Stomach (tissue), 9 donors: ENCODE results near the gene ZNF385D. TPM values are rescaled to one million over a fixed set of nuclear protein-coding genes. Genes with fewer than 3 reads are reported as not detected.

ENCODE experiments used
- DNase-seq, 2 donors: peaks; one replicate each; pipeline versions ENCODE4 v3.0.0 to v3.0.0-alpha.2; 2013 to 2019
- H3K27ac ChIP-seq, 5 donors: fragments of 200-600 bp in 4 of 5; sonication (generic) in 4 of 5; one replicate each; pipeline ENCODE4 v1.5.1; 2013 to 2019; ENCODE audit warnings: mild to moderate bottlenecking in 1 of 5, moderate library complexity in 1 of 5
- H3K27me3 ChIP-seq, 3 donors: fragments of 200-600 bp; sonication (generic); one replicate each; pipeline ENCODE4 v1.5.1; 2017 to 2019; ENCODE audit warnings: mixed run types in 1 of 3
- H3K36me3 ChIP-seq, 4 donors: fragments of 200-600 bp; sonication (generic); 1 replicate in 3 of 4; 2 replicates in 1 of 4; pipeline ENCODE4 v1.5.1; 2016 to 2019
- H3K4me1 ChIP-seq, 4 donors: fragments of 200-600 bp; sonication (generic); one replicate each; pipeline ENCODE4 v1.5.1; 2016 to 2019
- H3K4me3 ChIP-seq, 4 donors: fragments of 200-600 bp; sonication (generic) in 3 of 4; one replicate each; pipeline ENCODE4 v1.5.1; 2016 to 2019; ENCODE audit warnings: mild to moderate bottlenecking in 1 of 4
- H3K9me3 ChIP-seq, 4 donors: fragments of 200-600 bp; sonication (generic); one replicate each; pipeline ENCODE4 v1.5.1; 2016 to 2019
- EP300 ChIP-seq: sonication (generic); formaldehyde crosslinking; IDR thresholded peaks from one replicate; pipeline ENCODE4 v1.6.1; 2017; ENCODE audit warnings: antibody characterized with exemption
- POLR2A ChIP-seq, 4 donors: fragments of 450-650 bp; IDR thresholded peaks; one replicate each; pipeline ENCODE4 v1.6.1; 2016; ENCODE audit warnings: antibody characterized with exemption in 4 of 4, control low read depth in 2 of 4, mild to moderate bottlenecking in 1 of 4, moderate library complexity in 1 of 4
- POLR2AphosphoS5 ChIP-seq, 3 donors: sonication (generic); formaldehyde crosslinking; IDR thresholded peaks; one replicate each; pipeline ENCODE4 v1.6.1; 2016; ENCODE audit warnings: antibody characterized with exemption in 3 of 3
- WGBS, 5 donors: extraction: QIAGEN DNeasy Blood & Tissue Kit in 3 of 5; methylation state at CpG; one replicate each; pipeline versions ENCODE4 v1.1.5 to v1.1.7; 2013 to 2018; 5-methylcytosine and 5-hydroxymethylcytosine counted together
- intact Hi-C: fragments of 100-400 bp; cut with DNase I; formaldehyde crosslinking; loops from one replicate; pipeline ENCODE4 v1.15.1; 2023; ENCODE audit warnings: low total_unique reads
- polyA plus RNA-seq, 3 donors: library from polyadenylated mRNA; stranded (reverse); fragments of 200-250 nt; gene quantifications; one replicate each; pipeline ENCODE4 v1.2.3, GENCODE V29; 2013
- total RNA-seq, 5 donors: library from RNA; depleted of rRNA; stranded (reverse); fragments of >200 nt; gene quantifications; one replicate each; pipeline versions ENCODE4 v1.1.0 to v1.2.3, GENCODE V29; 2014 to 2016
- TF ChIP-seq, protein P1 (sequence below), 7 experiments: fragments of 450-650 bp in 4 of 7; fragments of 200-600 bp in 3 of 7; sonication (generic) in 3 of 7; IDR thresholded peaks; one replicate each; pipeline ENCODE4 v1.5.1; 2016 to 2019; ENCODE audit warnings: antibody characterized with exemption in 7 of 7, control low read depth in 2 of 7, mild to moderate bottlenecking in 1 of 7
- donor health status: healthy with polysubstance abuse.
- donor health status: Bipolar disorder and iron deficiency.
- donor health status: healthy.

The ZNF385D gene
- total and polyA plus RNA-seq, 8 donors: 0.31 to 7.2 (median 0.98) TPM; not detected in 2

DNA sequence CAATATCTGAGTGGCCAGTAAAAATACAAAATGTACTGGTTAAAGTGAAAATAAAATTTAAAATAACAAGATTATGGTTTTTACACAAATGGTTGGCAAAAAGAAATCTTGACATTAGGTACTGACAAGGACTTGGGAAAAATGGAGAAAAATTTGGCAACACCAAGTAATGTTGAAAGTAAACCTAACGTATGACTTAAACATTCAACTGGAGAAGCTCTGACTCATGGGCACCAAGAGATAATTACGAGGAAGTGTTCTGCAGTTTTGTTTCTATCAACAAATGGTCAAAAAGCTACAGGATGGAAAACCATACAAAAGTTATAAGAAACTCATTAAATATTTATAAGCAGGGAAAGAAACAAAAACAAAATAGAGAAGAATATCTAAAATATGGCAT lies 177.7 kb downstream of the ZNF385D start:
- TF ChIP-seq POLR2AphosphoS5 (IDR thresholded peaks at IDR 0.05): no peak
- TF ChIP-seq, protein P1, sequence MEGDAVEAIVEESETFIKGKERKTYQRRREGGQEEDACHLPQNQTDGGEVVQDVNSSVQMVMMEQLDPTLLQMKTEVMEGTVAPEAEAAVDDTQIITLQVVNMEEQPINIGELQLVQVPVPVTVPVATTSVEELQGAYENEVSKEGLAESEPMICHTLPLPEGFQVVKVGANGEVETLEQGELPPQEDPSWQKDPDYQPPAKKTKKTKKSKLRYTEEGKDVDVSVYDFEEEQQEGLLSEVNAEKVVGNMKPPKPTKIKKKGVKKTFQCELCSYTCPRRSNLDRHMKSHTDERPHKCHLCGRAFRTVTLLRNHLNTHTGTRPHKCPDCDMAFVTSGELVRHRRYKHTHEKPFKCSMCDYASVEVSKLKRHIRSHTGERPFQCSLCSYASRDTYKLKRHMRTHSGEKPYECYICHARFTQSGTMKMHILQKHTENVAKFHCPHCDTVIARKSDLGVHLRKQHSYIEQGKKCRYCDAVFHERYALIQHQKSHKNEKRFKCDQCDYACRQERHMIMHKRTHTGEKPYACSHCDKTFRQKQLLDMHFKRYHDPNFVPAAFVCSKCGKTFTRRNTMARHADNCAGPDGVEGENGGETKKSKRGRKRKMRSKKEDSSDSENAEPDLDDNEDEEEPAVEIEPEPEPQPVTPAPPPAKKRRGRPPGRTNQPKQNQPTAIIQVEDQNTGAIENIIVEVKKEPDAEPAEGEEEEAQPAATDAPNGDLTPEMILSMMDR (IDR thresholded peaks at IDR 0.05): no peak
- no peak for TF ChIP-seq POLR2A (IDR thresholded peaks at IDR 0.05)
- no peak for TF ChIP-seq EP300
- Histone ChIP-seq H3K36me3 (no peaks in the 10 kb centered on the region), H3K27ac (peak overlapping the region in 1 of 5 donors; percentile 31), H3K27me3 (no peaks in the 10 kb centered on the region), H3K4me3 (no peak overlapping the region), H3K9me3 (no peaks in the 10 kb centered on the region), H3K4me1 (no peaks in the 10 kb centered on the region)
- 29 to 44% (median 39%) methylated on average over 2 of the region's 2 CpGs for WGBS, 5 donors
- intact Hi-C loops: no loop called here
- DNase-seq: no peak

DNA sequence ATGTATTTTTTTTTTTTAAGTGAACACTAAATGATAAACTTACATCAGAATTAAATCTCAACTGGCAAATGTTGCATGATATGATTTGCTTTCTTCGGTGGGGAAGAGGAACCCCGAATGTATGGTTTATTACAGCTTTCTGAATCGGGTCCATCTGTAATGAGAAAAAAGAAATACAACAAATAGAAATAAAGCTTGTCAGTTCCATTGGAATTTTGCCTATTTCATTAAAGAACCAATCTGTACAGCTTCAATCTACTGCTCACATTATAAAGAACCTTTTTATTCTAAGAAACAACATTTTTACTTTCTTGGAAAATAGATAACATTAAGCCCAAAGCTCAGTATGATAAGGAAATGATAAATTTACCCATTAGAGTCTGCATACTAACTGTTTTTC lies 186.5 kb downstream of the ZNF385D start:
- Histone ChIP-seq H3K4me1 (no peaks in the 10 kb centered on the region), H3K27ac (no peak overlapping the region), H3K27me3 (no peaks in the 10 kb centered on the region), H3K4me3 (no peak overlapping the region), H3K36me3 (no peaks in the 10 kb centered on the region), H3K9me3 (peaks cover 0 to 4% (median 0%) of the 10 kb centered on the region in 4 donors)
- intact Hi-C loops: no loop called here
- TF ChIP-seq POLR2A (IDR thresholded peaks at IDR 0.05) (no peak), EP300 (no peak)
- TF ChIP-seq, protein P1 (IDR thresholded peaks at IDR 0.05): no peak
- 67 to 83% (median 81%) methylated on average over 3 of the region's 3 CpGs for WGBS, 5 donors
- DNase-seq: peak in 1 of 2 donors; percentile 30

DNA sequence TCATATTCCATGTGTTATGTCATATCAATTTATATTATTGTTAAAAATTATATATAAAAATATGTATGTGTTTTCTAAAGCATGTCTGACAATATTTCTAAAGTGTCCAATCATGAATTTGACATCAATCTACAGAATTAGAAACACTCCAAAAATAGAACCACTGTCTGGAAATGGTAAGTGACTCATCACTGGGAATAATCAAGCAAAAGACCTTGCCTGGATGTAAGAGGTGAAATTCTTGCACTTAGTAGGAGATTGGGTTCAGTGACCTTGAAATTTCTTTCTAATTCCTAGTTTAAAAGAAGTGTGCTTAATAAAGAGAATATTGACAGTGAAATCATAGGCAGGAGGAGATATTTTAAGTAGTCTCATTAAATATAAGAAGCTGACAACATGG lies 188.8 kb downstream of the ZNF385D start:
- Histone ChIP-seq H3K4me1 (no peaks in the 10 kb centered on the region), H3K27ac (no peak overlapping the region), H3K36me3 (no peaks in the 10 kb centered on the region), H3K4me3 (no peak overlapping the region), H3K27me3 (no peaks in the 10 kb centered on the region), H3K9me3 (peaks cover 0 to 4% (median 0%) of the 10 kb centered on the region in 4 donors)
- intact Hi-C loops: no loop called here
- DNase-seq: no peak
- TF ChIP-seq EP300: no peak
- no peak for TF ChIP-seq POLR2A (IDR thresholded peaks at IDR 0.05)
- no peak for TF ChIP-seq POLR2AphosphoS5 (IDR thresholded peaks at IDR 0.05)
- TF ChIP-seq, protein P1 (IDR thresholded peaks at IDR 0.05): no peak

DNA sequence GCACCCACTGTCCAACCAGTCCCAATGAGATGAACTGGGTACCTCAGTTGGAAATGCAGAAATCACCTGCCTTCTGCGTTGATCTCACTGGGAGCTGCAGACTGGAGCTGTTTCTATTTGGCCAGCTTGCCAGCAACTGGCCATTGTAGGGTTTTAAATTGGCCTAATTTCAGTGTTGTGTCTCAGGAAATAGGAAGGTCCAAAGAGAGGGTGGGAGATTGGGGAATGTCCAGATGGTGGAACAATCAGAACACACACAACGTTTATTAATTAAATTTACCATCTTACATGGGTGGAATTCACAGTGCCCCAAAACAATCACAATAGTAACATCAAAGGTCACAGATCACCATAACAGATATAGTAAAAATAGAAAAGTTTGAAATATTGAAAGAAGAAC lies 189.5 kb downstream of the ZNF385D start:
- H3K4me3 ChIP-seq: no peak overlapping the region
- TF ChIP-seq EP300: no peak
- TF ChIP-seq, protein P1 (IDR thresholded peaks at IDR 0.05): no peak
- no peak for TF ChIP-seq POLR2A (IDR thresholded peaks at IDR 0.05)
- no peak for TF ChIP-seq POLR2AphosphoS5 (IDR thresholded peaks at IDR 0.05)
- H3K9me3 ChIP-seq: peaks cover 0 to 4% (median 0%) of the 10 kb centered on the region in 4 donors
- intact Hi-C loops: no loop called here
- H3K27me3 ChIP-seq: no peaks in the 10 kb centered on the region
- H3K27ac ChIP-seq: no peak overlapping the region
- no peaks in the 10 kb centered on the region for H3K4me1 ChIP-seq
- WGBS, 5 donors: 73 to 85% (median 84%) methylated on average over 2 of the region's 2 CpGs
- H3K36me3 ChIP-seq: no peaks in the 10 kb centered on the region
- no peak for DNase-seq
